Stomach (tissue), 4 donors: Measurements from ENCODE around the gene TSC22D1.

Experiments used
- CTCF ChIP-seq, 7 experiments: fragments of 450-650 bp in 4 of 7; fragments of 200-600 bp in 3 of 7; sonication (generic) in 3 of 7; IDR thresholded peaks; one replicate each; pipeline ENCODE4 v1.5.1; 2016 to 2019; ENCODE audit warnings: antibody characterized with exemption in 7 of 7, control low read depth in 2 of 7, mild to moderate bottlenecking in 1 of 7
- POLR2A ChIP-seq, 4 donors: fragments of 450-650 bp; IDR thresholded peaks; one replicate each; pipeline ENCODE4 v1.6.1; 2016; ENCODE audit warnings: antibody characterized with exemption in 4 of 4, control low read depth in 2 of 4, mild to moderate bottlenecking in 1 of 4, moderate library complexity in 1 of 4

- TF ChIP-seq POLR2A (IDR thresholded peaks at IDR 0.05) (no peak), CTCF (IDR thresholded peaks at IDR 0.05) (no peak)
These were observed 30.0 kb downstream of the TSC22D1 start for GRCh38 chr13:44546164-44546563.
